Keratinocyte (primary cell): ENCODE results near the gene CNTROB.

Source experiments
- CTCF ChIP-seq, 3 experiments: IDR thresholded peaks in 1 of 3; conservative IDR thresholded peaks in 1 of 3; optimal IDR thresholded peaks in 1 of 3; 2 replicates in 2 of 3; 3 replicates in 1 of 3; pipeline versions ENCODE3 to v1.5.1; 2011; ENCODE audit warnings: low read length in 3 of 3, mild to moderate bottlenecking in 3 of 3, moderate library complexity in 2 of 3, control low read depth in 1 of 3, inconsistent platforms in 1 of 3; ENCODE audit not compliant: insufficient read depth in 2 of 3; ENCODE audit errors: extremely low read depth in 1 of 3
- EZH2 ChIP-seq: IDR thresholded peaks from one replicate; pipeline ENCODE4 v1.6.1; 2012; ENCODE audit warnings: inconsistent platforms, mild to moderate bottlenecking, low read length, moderate library complexity

DNA sequence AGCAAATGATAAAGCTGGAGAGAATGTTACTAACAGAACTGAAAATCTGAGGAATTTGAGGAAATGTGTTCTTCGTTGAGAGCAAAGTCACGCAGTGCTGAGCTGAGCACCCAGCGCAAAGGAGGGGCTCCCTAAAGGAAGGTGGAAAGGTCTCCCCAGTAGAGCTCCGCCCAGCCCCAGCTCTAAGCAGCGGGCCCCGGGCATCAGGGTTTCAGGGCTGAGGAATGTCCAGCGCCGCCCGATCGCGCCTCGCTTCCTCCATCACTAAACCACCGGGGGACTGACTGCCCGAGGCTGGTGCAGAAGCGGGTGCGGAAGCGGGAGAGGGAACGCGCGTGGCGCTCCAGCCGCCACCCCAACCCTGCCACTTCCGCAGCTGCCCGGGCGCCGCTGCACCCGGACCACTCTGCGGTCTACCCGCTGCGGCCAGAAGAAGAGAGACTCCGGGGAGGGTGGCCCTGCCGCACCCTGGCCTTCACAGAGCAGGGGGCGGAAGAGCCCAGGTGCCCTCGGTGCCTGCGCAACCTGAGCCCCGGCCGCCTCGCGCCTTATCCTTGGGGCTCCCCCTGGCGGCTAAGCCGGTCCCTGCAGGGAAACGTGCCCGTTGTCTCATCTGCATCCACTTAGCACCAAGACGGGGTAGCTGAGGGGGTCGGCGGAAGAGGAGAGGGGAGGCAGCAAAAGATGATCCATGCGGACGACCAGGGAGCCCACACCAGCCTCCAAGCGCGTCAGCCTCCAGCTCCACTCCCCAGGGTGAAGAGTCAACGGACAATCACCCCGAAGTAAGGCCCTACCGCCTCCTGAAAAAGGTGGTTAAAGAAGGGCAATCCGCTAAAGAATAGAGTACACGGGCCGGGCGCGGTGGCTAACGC lies 58.0 kb downstream of the CNTROB start:
- peak; percentile 75 to 99 (median 96) for TF ChIP-seq CTCF (optimal IDR thresholded peaks at IDR 0.05 in 1 of 3, IDR thresholded peaks at IDR 0.05 in 1 of 3, conservative IDR thresholded peaks at IDR 0.05 in 1 of 3; ENCODE audit: extremely low read depth in 1 of 3, insufficient read depth in 2 of 3, low read length in 3 of 3)
- no peak for TF ChIP-seq EZH2
